H9 (cell line): ENCODE measurements around the gene COPS6. TPM values are rescaled to one million over a fixed set of nuclear protein-coding genes. Genes with fewer than 3 reads are reported as not detected.
A peak's percentile ranks its signal among the peaks of the same experiment; 100 is the strongest.

Source experiments
- DNase-seq: peaks from one replicate; pipeline ENCODE4 v3.0.0-alpha.2; 2017
- H2AFZ ChIP-seq: one replicate; pipeline ENCODE4 v1.6.1; 2013; ENCODE audit warnings: mild to moderate bottlenecking, low read length, control low read depth, moderate library complexity
- H2AK5ac ChIP-seq: 2 replicates; pipeline ENCODE4 v1.6.1; 2013; ENCODE audit warnings: low read length, control low read depth, mixed read lengths; ENCODE audit not compliant: insufficient read length
- H2BK120ac ChIP-seq: one replicate; pipeline ENCODE4 v1.6.1; 2013; ENCODE audit warnings: low read depth, mild to moderate bottlenecking, low read length, control low read depth, inconsistent platforms; ENCODE audit not compliant: poor library complexity, severe bottlenecking
- H2BK12ac ChIP-seq: 2 replicates; pipeline ENCODE4 v1.6.1; 2013; ENCODE audit warnings: low read length, control low read depth, mixed read lengths, low read depth; ENCODE audit not compliant: insufficient read length
- H2BK15ac ChIP-seq: 2 replicates; pipeline ENCODE4 v1.6.1; 2013; ENCODE audit warnings: low read depth, low read length, control low read depth
- H2BK20ac ChIP-seq: one replicate; pipeline ENCODE4 v1.6.1; 2013; ENCODE audit warnings: low read depth, mild to moderate bottlenecking, low read length, control low read depth, inconsistent platforms; ENCODE audit not compliant: poor library complexity, severe bottlenecking
- H2BK5ac ChIP-seq: 2 replicates; pipeline ENCODE4 v1.6.1; 2013; ENCODE audit warnings: low read length, control low read depth, mixed read lengths; ENCODE audit not compliant: insufficient read length
- H3K14ac ChIP-seq: 2 replicates; pipeline ENCODE4 v1.6.1; 2013; ENCODE audit warnings: low read length, control low read depth; ENCODE audit not compliant: insufficient read depth
- H3K18ac ChIP-seq: 2 replicates; pipeline ENCODE4 v1.6.1; 2013; ENCODE audit warnings: low read depth, mild to moderate bottlenecking, mixed read lengths, low read length, control low read depth; ENCODE audit not compliant: insufficient read length
- H3K23ac ChIP-seq: 2 replicates; pipeline ENCODE4 v1.6.1; 2013; ENCODE audit warnings: low read length, control low read depth, mixed read lengths, low read depth; ENCODE audit not compliant: insufficient read length
- H3K23me2 ChIP-seq: 2 replicates; pipeline ENCODE4 v1.6.1; 2013; ENCODE audit warnings: low read depth, mild to moderate bottlenecking, mixed read lengths, low read length, control low read depth; ENCODE audit not compliant: insufficient read length, poor library complexity, severe bottlenecking
- H3K27ac ChIP-seq: 2 replicates; pipeline ENCODE4 v1.5.1; 2013; ENCODE audit warnings: low read length, control low read depth, mixed read lengths, low read depth; ENCODE audit not compliant: insufficient read length
- H3K27me3 ChIP-seq: 2 replicates; pipeline ENCODE4 v1.6.1; 2013; ENCODE audit warnings: low read length, control low read depth, inconsistent platforms; ENCODE audit not compliant: insufficient read depth
- H3K4ac ChIP-seq: 2 replicates; pipeline ENCODE4 v1.6.1; 2013; ENCODE audit warnings: low read depth, mild to moderate bottlenecking, control low read depth, inconsistent platforms, low read length, moderate library complexity
- H3K4me1 ChIP-seq: 2 replicates; pipeline ENCODE4 v1.6.1; 2013; ENCODE audit warnings: low read length, control low read depth, inconsistent platforms; ENCODE audit not compliant: insufficient read depth
- H3K4me2 ChIP-seq: 2 replicates; pipeline ENCODE4 v1.6.1; 2013; ENCODE audit warnings: low read length, control low read depth, mixed read lengths; ENCODE audit not compliant: insufficient read length, insufficient read depth
- H3K56ac ChIP-seq: 2 replicates; pipeline ENCODE4 v1.6.1; 2013; ENCODE audit warnings: low read depth, mild to moderate bottlenecking, mixed read lengths, low read length, control low read depth; ENCODE audit not compliant: insufficient read length
- H3K79me1 ChIP-seq: 2 replicates; pipeline ENCODE4 v1.6.1; 2013; ENCODE audit warnings: low read depth, mild to moderate bottlenecking, moderate library complexity, low read length, control low read depth, inconsistent platforms; ENCODE audit not compliant: insufficient read depth, poor library complexity, severe bottlenecking
- H3K79me2 ChIP-seq: 2 replicates; pipeline ENCODE4 v1.6.1; 2013; ENCODE audit warnings: low read length, control low read depth, inconsistent platforms; ENCODE audit not compliant: insufficient read depth
- H3K9ac ChIP-seq: 2 replicates; pipeline ENCODE4 v1.6.1; 2013; ENCODE audit warnings: low read length, control low read depth, mixed read lengths; ENCODE audit not compliant: insufficient read length; ENCODE audit errors: extremely low read depth
- H3K9me3 ChIP-seq: one replicate; pipeline ENCODE4 v1.6.1; 2013; ENCODE audit warnings: low read depth, low read length, inconsistent platforms; ENCODE audit not compliant: control insufficient read depth
- H3T11ph ChIP-seq: one replicate; pipeline ENCODE4 v1.6.1; 2013; ENCODE audit warnings: mild to moderate bottlenecking, low read length, control low read depth, inconsistent platforms
- H4K20me1 ChIP-seq: one replicate; pipeline ENCODE4 v1.6.1; 2013; ENCODE audit not compliant: control insufficient read depth, insufficient read length, insufficient read depth
- H4K5ac ChIP-seq: 2 replicates; pipeline ENCODE4 v1.6.1; 2013; ENCODE audit warnings: low read depth, mild to moderate bottlenecking, mixed read lengths, low read length, control low read depth; ENCODE audit not compliant: insufficient read length
- H4K8ac ChIP-seq: replicated peaks from 2 replicates; pipeline ENCODE4 v1.6.1; 2013; ENCODE audit warnings: low read length, control low read depth, mixed read lengths, low read depth; ENCODE audit not compliant: insufficient read length
- H4K91ac ChIP-seq: 2 replicates; pipeline ENCODE4 v1.6.1; 2013; ENCODE audit warnings: low read depth, mild to moderate bottlenecking, moderate library complexity, mixed read lengths, low read length, control low read depth; ENCODE audit not compliant: insufficient read length
- H3K27ac Mint-ChIP-seq, 3 experiments: 2 replicates in 2 of 3; 3 replicates in 1 of 3; pipeline ENCODE4 v1.8.0; 2020 to 2021; ENCODE audit warnings: mixed read lengths in 3 of 3, mild to moderate bottlenecking in 1 of 3, moderate library complexity in 1 of 3
- H3K27me3 Mint-ChIP-seq: 2 replicates; pipeline ENCODE4 v1.8.0; 2021; ENCODE audit warnings: low read depth, mild to moderate bottlenecking, moderate library complexity, mixed read lengths
- H3K36me3 Mint-ChIP-seq, 3 experiments: 2 replicates in 2 of 3; 3 replicates in 1 of 3; pipeline ENCODE4 v1.8.0; 2020 to 2021; ENCODE audit warnings: low read depth in 3 of 3, mixed read lengths in 3 of 3; ENCODE audit not compliant: insufficient read depth in 1 of 3
- H3K4me1 Mint-ChIP-seq, 2 experiments: 2 replicates each; pipeline ENCODE4 v1.8.0; 2020; ENCODE audit warnings: mixed read lengths in 2 of 2
- H3K4me3 Mint-ChIP-seq, 2 experiments: 2 replicates in 1 of 2; 3 replicates in 1 of 2; pipeline ENCODE4 v1.8.0; 2020 to 2021; ENCODE audit warnings: mild to moderate bottlenecking in 2 of 2, mixed read lengths in 2 of 2, moderate library complexity in 1 of 2
- H3K9me3 Mint-ChIP-seq, 2 experiments: 2 replicates in 1 of 2; 3 replicates in 1 of 2; pipeline ENCODE4 v1.8.0; 2020; ENCODE audit warnings: mild to moderate bottlenecking in 2 of 2, mixed read lengths in 2 of 2, moderate library complexity in 1 of 2
- WGBS: extraction: QIAGEN DNeasy Blood & Tissue Kit; methylation state at CpG from one replicate; pipeline ENCODE4 v1.1.7; 2013; ENCODE audit warnings: missing lambda C conversion rate, low lambda C conversion rate, mixed read lengths; ENCODE audit not compliant: insufficient read length; ENCODE audit errors: extremely low coverage; 5-methylcytosine and 5-hydroxymethylcytosine counted together
- total RNA-seq: library from RNA; stranded (reverse); gene quantifications from 2 replicates; pipeline ENCODE4 v1.2.1, GENCODE V29; 2021
- TF ChIP-seq, protein P1 (sequence below): fragments of 200-600 bp; sonication (generic); conservative IDR thresholded peaks from 3 replicates; pipeline ENCODE4 v1.8.0; 2021; ENCODE audit warnings: antibody characterized with exemption, mild to moderate bottlenecking

Gene COPS6
- total RNA-seq, 1 experiment from 2014 or later: 140 TPM

DNA sequence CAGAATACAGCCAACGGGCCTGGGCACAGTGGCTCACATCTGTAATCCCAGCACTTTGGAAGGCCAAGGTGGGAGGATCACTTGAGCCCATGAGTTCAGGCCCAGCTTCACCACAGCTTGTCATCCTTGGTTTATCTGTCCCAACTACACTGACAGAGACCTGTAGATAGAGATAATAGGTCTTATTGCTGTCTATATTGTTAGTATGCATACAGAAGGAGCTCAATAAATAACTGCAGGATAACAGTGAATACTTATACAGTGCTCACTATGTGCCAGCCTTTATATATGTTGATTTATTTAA, 31.9 kb downstream of the COPS6 start:
- no peak overlapping the region for H4K91ac ChIP-seq
- DNase-seq: no peak
- H3K27me3 ChIP-seq: no peaks in the 10 kb centered on the region
- no peak overlapping the region for H3K27ac ChIP-seq
- no peak overlapping the region for H4K5ac ChIP-seq
- no peaks in the 10 kb centered on the region for H3K27me3 Mint-ChIP-seq
- TF ChIP-seq, protein P1, sequence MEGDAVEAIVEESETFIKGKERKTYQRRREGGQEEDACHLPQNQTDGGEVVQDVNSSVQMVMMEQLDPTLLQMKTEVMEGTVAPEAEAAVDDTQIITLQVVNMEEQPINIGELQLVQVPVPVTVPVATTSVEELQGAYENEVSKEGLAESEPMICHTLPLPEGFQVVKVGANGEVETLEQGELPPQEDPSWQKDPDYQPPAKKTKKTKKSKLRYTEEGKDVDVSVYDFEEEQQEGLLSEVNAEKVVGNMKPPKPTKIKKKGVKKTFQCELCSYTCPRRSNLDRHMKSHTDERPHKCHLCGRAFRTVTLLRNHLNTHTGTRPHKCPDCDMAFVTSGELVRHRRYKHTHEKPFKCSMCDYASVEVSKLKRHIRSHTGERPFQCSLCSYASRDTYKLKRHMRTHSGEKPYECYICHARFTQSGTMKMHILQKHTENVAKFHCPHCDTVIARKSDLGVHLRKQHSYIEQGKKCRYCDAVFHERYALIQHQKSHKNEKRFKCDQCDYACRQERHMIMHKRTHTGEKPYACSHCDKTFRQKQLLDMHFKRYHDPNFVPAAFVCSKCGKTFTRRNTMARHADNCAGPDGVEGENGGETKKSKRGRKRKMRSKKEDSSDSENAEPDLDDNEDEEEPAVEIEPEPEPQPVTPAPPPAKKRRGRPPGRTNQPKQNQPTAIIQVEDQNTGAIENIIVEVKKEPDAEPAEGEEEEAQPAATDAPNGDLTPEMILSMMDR: no peak
- peak overlapping the region; percentile 96 to 98 for H3K4me3 Mint-ChIP-seq
- H3T11ph ChIP-seq: no peak overlapping the region
- H3K4ac ChIP-seq: no peak overlapping the region
- H3K79me2 ChIP-seq: no peaks in the 10 kb centered on the region
- H3K4me1 ChIP-seq: no peaks in the 10 kb centered on the region
- H2BK12ac ChIP-seq: no peak overlapping the region
- peak overlapping the region in 2 of 3 experiments; percentile 5 to 80; a peak in 3 of 7 replicates for H3K27ac Mint-ChIP-seq
- H3K9ac ChIP-seq: no peak overlapping the region
- peak overlapping the region; percentile 65 for H3K4me2 ChIP-seq
- no peak overlapping the region for H3K56ac ChIP-seq
- no peak overlapping the region for H4K8ac ChIP-seq
- no peak overlapping the region for H2BK120ac ChIP-seq
- no peak overlapping the region for H3K23ac ChIP-seq
- H2AFZ ChIP-seq: no peak overlapping the region
- no peak overlapping the region for H3K18ac ChIP-seq
- H2AK5ac ChIP-seq: no peak overlapping the region
- H2BK15ac ChIP-seq: no peak overlapping the region
- no peaks in the 10 kb centered on the region for H3K79me1 ChIP-seq
- no peaks in the 10 kb centered on the region for H4K20me1 ChIP-seq
- H3K4me1 Mint-ChIP-seq: peaks cover 12 to 16% of the 10 kb centered on the region in 2 experiments
- no peak overlapping the region for H2BK20ac ChIP-seq
- no peaks in the 10 kb centered on the region for H3K9me3 ChIP-seq
- H3K23me2 ChIP-seq: peaks cover 5% of the 10 kb centered on the region
- H3K9me3 Mint-ChIP-seq: no peaks in the 10 kb centered on the region
- H3K14ac ChIP-seq: no peak overlapping the region
- H3K36me3 Mint-ChIP-seq: peaks cover 6 to 23% (median 17%) of the 10 kb centered on the region in 3 experiments; a peak in 5 of 7 replicates
- WGBS: no CpG with 5 or more reads among the region's 1 CpG
- no peak overlapping the region for H2BK5ac ChIP-seq
